D721Med (cell line): ENCODE results near the gene GLRX.
A peak's percentile ranks its signal among the peaks of the same experiment; 100 is the strongest.

Source experiments
- DNase-seq: peaks from one replicate; pipeline ENCODE4 v3.0.0; 2011; ENCODE audit warnings: low spot score; ENCODE audit not compliant: insufficient read length
- FAIRE-seq: peaks from 2 replicates; lab custom pipeline; 2011; peaks lifted over from hg19 to GRCh38; lab: Jason Lieb, UNC
- CTCF ChIP-seq: IDR thresholded peaks from 2 replicates; pipeline ENCODE4 v1.5.1; 2012; ENCODE audit warnings: mild to moderate bottlenecking, control low read depth; ENCODE audit not compliant: insufficient read depth; ENCODE audit errors: missing control alignments

The GLRX gene

DNA sequence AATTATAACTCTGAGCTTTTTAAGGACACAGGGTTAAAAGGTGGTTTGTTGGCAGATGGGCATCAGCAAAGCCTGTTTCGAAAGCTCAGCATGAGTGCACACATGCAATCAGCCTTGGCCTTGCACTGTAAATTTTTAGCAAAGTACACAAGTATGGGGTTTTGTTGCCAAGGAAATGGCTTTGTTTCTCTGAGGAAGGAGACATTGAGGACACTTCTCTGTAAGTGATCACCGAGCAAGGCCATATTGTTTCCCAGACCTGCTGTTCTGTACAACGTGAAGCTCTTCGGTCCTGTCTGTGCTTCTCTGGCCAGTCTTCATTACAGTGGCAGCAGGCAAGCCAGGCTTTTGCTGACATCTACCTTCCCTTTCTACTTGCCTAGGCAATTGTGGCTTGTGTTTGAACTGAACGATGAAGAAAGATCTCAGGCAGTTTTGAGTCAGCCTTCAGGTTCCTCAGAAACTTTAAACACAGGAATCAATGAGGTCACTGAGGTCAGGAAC, 27.9 kb upstream of the GLRX start:
- no peak for TF ChIP-seq CTCF
- DNase-seq (no peak), FAIRE-seq (no peak)

DNA sequence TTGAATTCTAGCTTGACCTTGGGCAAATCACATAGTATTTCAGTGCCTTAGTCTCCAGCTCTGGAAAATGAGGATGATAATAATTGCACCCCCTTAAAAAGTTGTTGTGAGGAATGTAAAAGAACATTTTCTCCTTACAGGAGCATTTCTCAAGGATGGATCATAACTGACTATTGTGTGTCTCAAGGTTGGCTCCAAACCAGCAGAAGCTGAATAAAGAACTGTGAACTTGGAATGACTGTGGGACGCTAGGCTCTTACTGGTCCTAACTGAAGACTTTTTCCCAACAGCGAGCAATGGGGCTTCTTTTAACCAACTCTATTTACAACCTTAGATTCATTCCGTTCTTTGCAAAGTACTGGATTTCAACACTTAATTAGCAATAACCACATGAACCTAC, 26.2 kb upstream of the GLRX start:
- TF ChIP-seq CTCF: no peak
- FAIRE-seq: no peak
- no peak for DNase-seq

- FAIRE-seq (no peak), DNase-seq (no peak)
- TF ChIP-seq CTCF: no peak
Observed at GRCh38 chr5:95847261-95847592, 24.7 kb upstream of the GLRX start.

DNA sequence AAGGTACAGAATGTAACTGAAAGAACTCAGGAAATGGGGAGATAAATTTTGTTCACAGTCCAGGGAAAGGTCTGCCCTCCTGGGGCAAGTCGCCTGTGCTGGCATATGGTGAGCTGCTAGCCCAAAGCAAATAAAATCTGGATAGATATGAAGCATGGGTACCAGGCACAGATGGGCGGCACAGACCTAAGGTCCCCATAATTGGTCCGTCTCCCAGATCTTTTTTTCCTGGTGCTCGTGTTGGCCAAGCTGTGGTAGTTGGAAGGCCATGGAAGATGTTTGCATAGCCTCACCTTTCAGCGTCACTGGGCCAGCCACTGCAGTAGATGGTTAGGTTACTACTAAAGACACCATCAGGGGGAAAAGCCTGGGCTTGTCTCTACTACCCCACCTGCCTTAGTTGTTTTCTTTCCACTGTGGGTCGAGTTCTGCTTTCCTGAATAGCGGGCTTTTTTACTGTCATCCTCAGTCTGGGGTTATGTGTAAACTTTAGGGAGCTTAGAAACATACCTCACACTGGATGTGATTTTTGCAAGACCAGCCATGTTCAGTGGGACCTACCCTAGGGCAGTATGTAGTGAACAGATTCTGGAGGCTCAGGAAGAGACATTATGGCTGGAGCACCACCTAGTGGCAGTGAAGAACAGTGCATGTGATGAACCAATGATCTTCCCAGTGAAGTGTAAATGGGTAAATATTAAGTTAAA, 24.2 kb upstream of the GLRX start:
- TF ChIP-seq CTCF: peak; percentile 99
- DNase-seq (no peak), FAIRE-seq (peak; percentile 70)

DNA sequence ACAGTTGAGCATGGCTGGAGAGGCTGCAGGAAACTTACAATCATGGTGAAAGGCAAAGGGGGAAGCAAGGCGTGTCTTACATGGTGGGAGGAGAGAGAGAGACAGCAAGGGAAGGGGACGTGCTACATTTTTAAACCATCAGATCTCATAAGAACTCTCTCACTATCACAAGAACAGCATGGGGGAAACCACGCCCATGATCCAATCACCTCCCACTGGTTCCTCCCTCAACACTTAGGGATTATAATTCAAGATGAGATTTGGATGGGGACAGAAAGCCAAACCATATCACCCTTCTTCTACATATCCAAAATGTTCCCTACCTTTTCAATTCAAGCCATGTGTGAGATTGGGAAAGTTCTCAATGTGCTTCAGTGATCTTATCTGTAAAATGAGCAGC, 22.9 kb upstream of the GLRX start:
- FAIRE-seq (no peak), DNase-seq (no peak)
- no peak for TF ChIP-seq CTCF

DNA sequence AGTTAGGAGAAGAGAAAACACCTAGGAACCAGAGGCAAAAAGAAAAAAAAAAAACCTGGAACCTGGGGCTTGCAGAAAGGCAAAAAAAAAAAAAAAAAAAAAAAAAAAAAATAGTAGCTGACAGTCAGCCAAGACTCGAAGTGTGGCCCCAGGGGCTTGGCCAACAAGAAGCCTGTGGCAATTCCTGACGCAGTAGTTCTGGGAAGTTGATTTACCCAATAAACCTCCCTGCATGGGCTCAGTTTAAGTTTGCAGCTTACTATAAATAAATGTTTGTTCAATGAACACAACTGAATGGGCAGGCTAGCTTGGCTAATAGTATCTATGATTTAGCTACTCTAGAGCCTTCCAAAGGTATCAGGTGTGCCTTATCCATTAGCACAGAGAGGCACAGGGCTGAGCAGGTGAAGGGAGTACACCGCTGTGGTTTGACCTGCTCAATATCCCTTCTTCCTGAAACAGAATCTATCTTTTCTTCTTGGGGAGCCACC, 21.3 kb upstream of the GLRX start:
- no peak for TF ChIP-seq CTCF
- FAIRE-seq (no peak), DNase-seq (no peak)

DNA sequence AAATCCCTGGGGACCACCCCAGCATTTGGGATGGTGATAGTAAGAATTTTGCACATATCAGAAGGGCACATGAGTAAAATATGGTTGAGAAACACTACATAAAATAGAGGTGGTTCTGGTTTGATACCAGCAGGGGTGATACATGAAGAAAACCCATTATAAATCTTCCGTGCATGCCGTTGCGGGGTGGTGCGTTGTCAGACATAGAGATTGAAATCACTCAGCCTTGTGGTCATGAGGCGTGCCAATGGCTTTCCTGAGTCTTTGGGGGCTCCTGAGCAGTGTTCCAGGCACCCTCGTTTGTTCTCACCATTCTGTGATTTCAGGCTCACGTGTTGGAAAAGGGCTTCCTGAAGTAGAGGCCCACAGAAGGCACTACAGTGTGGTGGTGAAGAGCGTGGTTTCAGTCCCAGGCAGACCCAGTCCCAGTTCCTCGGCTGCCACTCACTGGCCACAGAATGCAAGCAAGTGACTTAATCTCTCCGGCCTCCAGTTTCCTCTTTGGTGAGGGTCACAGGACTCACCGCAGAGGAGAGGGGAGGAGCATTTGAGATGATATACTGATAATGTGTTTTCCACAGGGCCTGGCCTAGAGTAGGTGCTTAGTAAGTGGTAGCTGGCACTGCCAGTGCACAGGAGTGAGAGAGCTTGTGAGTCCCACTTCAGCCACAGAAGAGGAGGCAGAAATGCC, 20.5 kb upstream of the GLRX start:
- DNase-seq (no peak), FAIRE-seq (no peak)
- TF ChIP-seq CTCF: no peak
